Panc1 (cell line): ENCODE results near the gene SRGAP3. TPM values are rescaled to one million over a fixed set of nuclear protein-coding genes. Genes with fewer than 3 reads are reported as not detected.

Source experiments
- ATAC-seq: fragments of 200-7000 bp; cut with Tn5 transposase; 2 replicates; pipeline ENCODE4 v1.9.1; 2020; ENCODE audit warnings: mild to moderate bottlenecking, moderate library complexity
- BruUV-seq: library from RNA; stranded (reverse); fragments of 400-500 nt; replicated peaks from 2 replicates; lab custom pipeline; 2021; lab: Mats Ljungman, UMichigan
- CTCF ChIA-PET: fragments of 300-600 bp; sonication (Branson Sonifier 250); formaldehyde crosslinking; loops from one replicate; lab custom pipeline; 2022; ENCODE audit warnings: antibody characterized with exemption; lab: Charles Lee
- POLR2A ChIA-PET: fragments of 300-600 bp; sonication (Branson Sonifier 250); formaldehyde crosslinking; loops from one replicate; lab custom pipeline; 2022; ENCODE audit warnings: antibody characterized with exemption; lab: Charles Lee
- DNase-seq: peaks from one replicate; pipeline ENCODE4 v3.0.0-alpha.2; 2010; ENCODE audit warnings: low read depth, low spot score
- H3K27ac ChIP-seq: 2 replicates; pipeline ENCODE4 v1.5.1; 2011; ENCODE audit warnings: mild to moderate bottlenecking, low read length, inconsistent platforms
- H3K27me3 ChIP-seq: fragments of 200-500 bp; sonication (Bioruptor generic); 2 replicates; pipeline ENCODE4 v1.6.0; 2014; ENCODE audit warnings: low read length, inconsistent platforms; ENCODE audit not compliant: control insufficient read depth, insufficient read depth
- H3K36me3 ChIP-seq: fragments of 200-500 bp; sonication (Bioruptor generic); 2 replicates; pipeline ENCODE4 v1.5.1; 2014; ENCODE audit warnings: inconsistent platforms, mild to moderate bottlenecking, low read length, moderate library complexity; ENCODE audit not compliant: control insufficient read depth, insufficient read depth
- H3K4me1 ChIP-seq: 2 replicates; pipeline ENCODE4 v1.5.1; 2011; ENCODE audit warnings: inconsistent platforms, mild to moderate bottlenecking, low read length, moderate library complexity; ENCODE audit not compliant: control insufficient read depth, insufficient read depth
- H3K4me3 ChIP-seq, 2 experiments: 2 replicates each; pipeline ENCODE4 v1.5.1; 2011 to 2012; ENCODE audit warnings: low read depth in 2 of 2, low read length in 2 of 2, mild to moderate bottlenecking in 2 of 2, inconsistent platforms in 1 of 2, moderate library complexity in 1 of 2
- H3K9me3 ChIP-seq: fragments of 200-500 bp; sonication (Bioruptor generic); 2 replicates; pipeline ENCODE4 v1.5.1; 2014; ENCODE audit warnings: low read depth, mild to moderate bottlenecking, inconsistent platforms, low read length, moderate library complexity; ENCODE audit not compliant: control insufficient read depth, insufficient read depth
- POLR2AphosphoS5 ChIP-seq: IDR thresholded peaks from 2 replicates; pipeline ENCODE4 v1.6.1; 2012; ENCODE audit warnings: mild to moderate bottlenecking, low read depth, low read length, moderate library complexity
- SIN3A ChIP-seq: IDR thresholded peaks from 2 replicates; pipeline ENCODE4 v1.6.1; 2012; ENCODE audit warnings: low read depth, mild to moderate bottlenecking, low read length, moderate library complexity, borderline replicate concordance; ENCODE audit not compliant: insufficient read depth
- TCF7L2 ChIP-seq: IDR thresholded peaks from 2 replicates; pipeline ENCODE4 v1.6.1; 2011; ENCODE audit warnings: mild to moderate bottlenecking, low read depth, low read length, inconsistent platforms
- in situ Hi-C: cut with HindIII; loops from 2 replicates; pipeline ENCODE4 v1.10.0; 2016; ENCODE audit warnings: low sequenced_read_pairs, low pct_unique_long_range_greater_than_20kb
- intact Hi-C: fragments of 100-400 bp; cut with micrococcal nuclease; formaldehyde crosslinking; loops from one replicate; pipeline ENCODE4 v1.10.0; 2022; ENCODE audit not compliant: unreplicated experiment
- total RNA-seq: library from RNA; stranded (reverse); gene quantifications from one replicate; pipeline ENCODE4 v1.2.1, GENCODE V29; 2021; ENCODE audit not compliant: unreplicated experiment
- TF ChIP-seq, protein P1 (sequence below): fragments of 450-650 bp; IDR thresholded peaks from 2 replicates; pipeline ENCODE4 v1.5.1; 2017; ENCODE audit warnings: mild to moderate bottlenecking
- TF ChIP-seq, protein P2 (sequence below), 2 experiments: IDR thresholded peaks; 2 replicates each; pipeline ENCODE4 v1.6.1; 2011 to 2012; ENCODE audit warnings: low read depth in 2 of 2, control low read depth in 1 of 2, low read length in 1 of 2, mild to moderate bottlenecking in 1 of 2, moderate library complexity in 1 of 2; ENCODE audit not compliant: insufficient read depth in 1 of 2

SRGAP3 gene
- total RNA-seq, 1 experiment from 2014 or later = 0.82 TPM

DNA sequence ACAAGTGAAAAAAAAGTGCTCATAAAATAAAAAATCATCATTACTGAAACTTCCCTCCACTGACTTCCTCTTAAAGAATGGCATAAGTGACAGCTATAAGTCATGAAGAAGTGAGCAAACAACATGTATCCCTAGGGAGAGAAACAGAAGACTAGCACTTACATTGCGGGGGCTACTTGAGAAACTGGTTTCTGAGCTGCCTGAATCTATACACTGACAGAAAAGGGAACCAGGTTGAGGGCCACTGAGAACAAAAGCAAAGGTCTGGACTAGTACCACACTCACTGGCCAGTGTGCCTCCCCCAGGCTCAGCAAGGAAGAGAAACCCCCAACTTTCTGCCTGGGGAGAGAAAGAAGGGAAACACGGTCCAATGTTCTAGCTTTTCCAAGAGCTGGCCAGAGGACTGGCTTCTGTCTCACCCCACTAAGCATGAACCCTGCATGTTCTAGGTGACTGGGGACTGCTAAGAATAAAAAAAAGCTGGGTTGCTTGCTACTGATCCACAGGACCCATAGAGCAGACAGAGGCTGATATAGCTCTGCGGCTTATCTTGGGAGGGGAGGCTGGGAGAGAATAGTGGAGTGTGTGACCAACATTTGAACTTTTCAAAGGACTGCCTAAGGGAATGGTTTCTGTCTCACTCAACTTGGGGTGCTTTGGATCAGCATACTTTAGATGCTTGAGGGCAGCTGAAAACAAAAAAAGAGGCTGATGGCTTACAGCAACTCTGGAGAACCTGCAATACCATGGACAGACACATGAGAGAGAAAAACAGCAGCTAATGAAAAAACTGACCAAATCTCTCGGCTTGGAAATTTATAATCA is 294.3 kb downstream of the SRGAP3 start:
- intact Hi-C loops = no loop called here
- in situ Hi-C loops = no loop called here
- no peak overlapping the region for H3K27ac ChIP-seq
- ChIA-PET CTCF (interaction anchor here (0.5 kb wide), 1 partner anchor 209 kb away, joined by 3 read pairs; no protein-coding TSS in a partner anchor), POLR2A (no interaction called here)
- H3K36me3 ChIP-seq = peaks cover 5% of the 10 kb centered on the region; the same call in 1 of the 2 replicates
- no peaks in the 10 kb centered on the region for H3K27me3 ChIP-seq
- TF ChIP-seq SIN3A = no peak
- TF ChIP-seq TCF7L2 = no peak
- no peak for TF ChIP-seq POLR2AphosphoS5
- TF ChIP-seq, protein P1, sequence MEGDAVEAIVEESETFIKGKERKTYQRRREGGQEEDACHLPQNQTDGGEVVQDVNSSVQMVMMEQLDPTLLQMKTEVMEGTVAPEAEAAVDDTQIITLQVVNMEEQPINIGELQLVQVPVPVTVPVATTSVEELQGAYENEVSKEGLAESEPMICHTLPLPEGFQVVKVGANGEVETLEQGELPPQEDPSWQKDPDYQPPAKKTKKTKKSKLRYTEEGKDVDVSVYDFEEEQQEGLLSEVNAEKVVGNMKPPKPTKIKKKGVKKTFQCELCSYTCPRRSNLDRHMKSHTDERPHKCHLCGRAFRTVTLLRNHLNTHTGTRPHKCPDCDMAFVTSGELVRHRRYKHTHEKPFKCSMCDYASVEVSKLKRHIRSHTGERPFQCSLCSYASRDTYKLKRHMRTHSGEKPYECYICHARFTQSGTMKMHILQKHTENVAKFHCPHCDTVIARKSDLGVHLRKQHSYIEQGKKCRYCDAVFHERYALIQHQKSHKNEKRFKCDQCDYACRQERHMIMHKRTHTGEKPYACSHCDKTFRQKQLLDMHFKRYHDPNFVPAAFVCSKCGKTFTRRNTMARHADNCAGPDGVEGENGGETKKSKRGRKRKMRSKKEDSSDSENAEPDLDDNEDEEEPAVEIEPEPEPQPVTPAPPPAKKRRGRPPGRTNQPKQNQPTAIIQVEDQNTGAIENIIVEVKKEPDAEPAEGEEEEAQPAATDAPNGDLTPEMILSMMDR = no peak
- TF ChIP-seq, protein P2, sequence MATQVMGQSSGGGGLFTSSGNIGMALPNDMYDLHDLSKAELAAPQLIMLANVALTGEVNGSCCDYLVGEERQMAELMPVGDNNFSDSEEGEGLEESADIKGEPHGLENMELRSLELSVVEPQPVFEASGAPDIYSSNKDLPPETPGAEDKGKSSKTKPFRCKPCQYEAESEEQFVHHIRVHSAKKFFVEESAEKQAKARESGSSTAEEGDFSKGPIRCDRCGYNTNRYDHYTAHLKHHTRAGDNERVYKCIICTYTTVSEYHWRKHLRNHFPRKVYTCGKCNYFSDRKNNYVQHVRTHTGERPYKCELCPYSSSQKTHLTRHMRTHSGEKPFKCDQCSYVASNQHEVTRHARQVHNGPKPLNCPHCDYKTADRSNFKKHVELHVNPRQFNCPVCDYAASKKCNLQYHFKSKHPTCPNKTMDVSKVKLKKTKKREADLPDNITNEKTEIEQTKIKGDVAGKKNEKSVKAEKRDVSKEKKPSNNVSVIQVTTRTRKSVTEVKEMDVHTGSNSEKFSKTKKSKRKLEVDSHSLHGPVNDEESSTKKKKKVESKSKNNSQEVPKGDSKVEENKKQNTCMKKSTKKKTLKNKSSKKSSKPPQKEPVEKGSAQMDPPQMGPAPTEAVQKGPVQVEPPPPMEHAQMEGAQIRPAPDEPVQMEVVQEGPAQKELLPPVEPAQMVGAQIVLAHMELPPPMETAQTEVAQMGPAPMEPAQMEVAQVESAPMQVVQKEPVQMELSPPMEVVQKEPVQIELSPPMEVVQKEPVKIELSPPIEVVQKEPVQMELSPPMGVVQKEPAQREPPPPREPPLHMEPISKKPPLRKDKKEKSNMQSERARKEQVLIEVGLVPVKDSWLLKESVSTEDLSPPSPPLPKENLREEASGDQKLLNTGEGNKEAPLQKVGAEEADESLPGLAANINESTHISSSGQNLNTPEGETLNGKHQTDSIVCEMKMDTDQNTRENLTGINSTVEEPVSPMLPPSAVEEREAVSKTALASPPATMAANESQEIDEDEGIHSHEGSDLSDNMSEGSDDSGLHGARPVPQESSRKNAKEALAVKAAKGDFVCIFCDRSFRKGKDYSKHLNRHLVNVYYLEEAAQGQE (IDR thresholded peaks at IDR 0.05; ENCODE audit: insufficient read depth in 1 of 2, low read depth in 2 of 2, low read length in 1 of 2) = no peak
- no peaks in the 10 kb centered on the region for H3K4me1 ChIP-seq
- ATAC-seq (no peak), DNase-seq (no peak)
- no peaks in the 10 kb centered on the region for H3K9me3 ChIP-seq
- no TSS peak for BruUV-seq
- H3K4me3 ChIP-seq = no peak overlapping the region

GRCh38 chr3:8953313-8953712 is 296.1 kb downstream of the SRGAP3 start:
- Histone ChIP-seq H3K9me3 (no peaks in the 10 kb centered on the region), H3K4me1 (no peaks in the 10 kb centered on the region; the same call in 1 of the 2 replicates), H3K27me3 (no peaks in the 10 kb centered on the region), H3K4me3 (no peak overlapping the region), H3K36me3 (peaks cover 3% of the 10 kb centered on the region; the same call in 1 of the 2 replicates), H3K27ac (no peak overlapping the region)
- TF ChIP-seq SIN3A (no peak), TCF7L2 (no peak), POLR2AphosphoS5 (no peak)
- TF ChIP-seq, protein P1 = no peak
- TF ChIP-seq, protein P2 (IDR thresholded peaks at IDR 0.05; ENCODE audit: insufficient read depth in 1 of 2, low read depth in 2 of 2, low read length in 1 of 2) = no peak
- BruUV-seq = no TSS peak
- DNase-seq = no peak
- ChIA-PET CTCF (no interaction called here), POLR2A (no interaction called here)
- in situ Hi-C loops (no loop called here), intact Hi-C loops (no loop called here)
- no peak for ATAC-seq
